GM19043 (cell line): ENCODE measurements around the gene SKIC2.
"Not testable (repeated sequence)": the region's sequence is repeated elsewhere in the genome, so short reads cannot be mapped to it uniquely, and the experiment has no call there.

Source experiments
- ATAC-seq: cut with Tn5 transposase; IDR thresholded peaks from one replicate; pipeline ENCODE4 v1.9.1; 2021; ENCODE audit warnings: low read depth; ENCODE audit not compliant: unreplicated experiment

The SKIC2 gene

DNA sequence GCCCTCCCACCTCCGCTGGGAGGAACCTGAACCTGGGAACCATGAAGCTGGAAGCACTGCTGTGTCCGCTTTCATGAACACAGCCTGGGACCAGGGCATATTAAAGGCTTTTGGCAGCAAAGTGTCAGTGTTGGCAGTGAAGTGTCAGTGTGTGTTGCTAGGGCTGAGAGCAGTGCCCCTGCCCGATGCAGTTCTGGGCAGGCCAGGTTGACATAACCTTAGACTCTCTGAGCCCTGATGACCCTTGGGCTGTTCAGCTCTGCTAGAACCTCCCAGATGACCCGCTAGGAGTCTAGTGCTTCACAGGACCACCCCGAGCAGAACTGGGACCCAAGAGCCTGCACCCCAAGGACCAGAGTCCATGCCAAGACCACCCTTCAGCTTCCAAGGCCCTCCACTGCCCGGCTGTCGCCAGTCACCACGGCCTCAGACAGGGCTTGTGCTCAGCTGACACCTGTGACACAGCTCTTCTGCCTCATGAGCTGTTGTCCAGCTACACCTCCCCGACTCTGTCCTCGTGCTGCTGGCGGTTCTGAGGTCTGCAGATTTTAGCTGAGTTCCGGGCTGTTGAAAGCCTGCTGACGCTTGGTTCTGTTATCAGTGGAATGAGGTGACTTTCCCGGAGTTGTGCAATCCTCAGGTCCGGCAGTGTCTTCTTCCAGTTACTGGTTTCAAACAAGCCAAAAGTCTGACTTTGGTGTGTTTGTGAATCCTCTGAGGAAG is 43.7 kb downstream of the SKIC2 start:
- not testable (repeated sequence) for ATAC-seq

DNA sequence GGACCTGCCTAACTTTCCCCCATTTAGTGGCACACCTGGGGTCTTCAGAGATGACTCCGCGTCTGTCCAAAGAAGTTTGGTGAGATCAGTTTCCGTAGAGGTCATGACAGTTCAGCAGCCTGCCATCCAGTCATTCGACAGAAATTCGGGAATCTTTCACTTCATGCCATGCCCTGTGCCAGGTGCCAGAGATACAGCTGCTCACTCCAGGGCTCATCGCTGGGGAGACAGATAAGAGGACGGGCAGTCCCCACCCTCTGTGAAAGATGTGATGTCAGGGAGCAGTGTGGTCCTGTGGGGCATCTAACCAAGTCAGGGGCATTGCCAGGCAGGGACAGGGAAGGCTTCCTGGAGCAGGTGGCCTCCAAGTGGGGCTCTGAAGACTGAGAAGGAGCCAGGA is 44.3 kb downstream of the SKIC2 start:
- not testable (repeated sequence) for ATAC-seq

DNA sequence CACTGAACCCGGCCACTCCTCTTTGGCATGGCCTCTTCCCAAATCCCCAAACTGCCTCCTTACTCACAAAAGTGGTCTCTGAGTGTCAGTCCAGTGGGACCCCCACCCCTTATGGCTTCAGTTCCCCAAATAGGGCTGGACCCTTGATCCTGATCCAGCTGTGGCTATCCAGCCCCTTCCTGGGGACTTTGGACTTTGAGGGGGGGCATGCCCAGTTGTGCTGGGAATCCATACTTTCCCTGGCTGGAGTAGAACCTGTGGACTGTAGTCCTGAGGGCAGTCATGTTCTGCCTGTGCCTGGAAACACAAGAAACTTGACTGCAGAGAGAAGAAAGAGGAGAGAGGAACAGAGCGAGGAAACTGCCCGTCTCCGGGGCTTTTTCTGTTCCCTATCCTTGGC is 45.4 kb downstream of the SKIC2 start:
- not testable (repeated sequence) for ATAC-seq

DNA sequence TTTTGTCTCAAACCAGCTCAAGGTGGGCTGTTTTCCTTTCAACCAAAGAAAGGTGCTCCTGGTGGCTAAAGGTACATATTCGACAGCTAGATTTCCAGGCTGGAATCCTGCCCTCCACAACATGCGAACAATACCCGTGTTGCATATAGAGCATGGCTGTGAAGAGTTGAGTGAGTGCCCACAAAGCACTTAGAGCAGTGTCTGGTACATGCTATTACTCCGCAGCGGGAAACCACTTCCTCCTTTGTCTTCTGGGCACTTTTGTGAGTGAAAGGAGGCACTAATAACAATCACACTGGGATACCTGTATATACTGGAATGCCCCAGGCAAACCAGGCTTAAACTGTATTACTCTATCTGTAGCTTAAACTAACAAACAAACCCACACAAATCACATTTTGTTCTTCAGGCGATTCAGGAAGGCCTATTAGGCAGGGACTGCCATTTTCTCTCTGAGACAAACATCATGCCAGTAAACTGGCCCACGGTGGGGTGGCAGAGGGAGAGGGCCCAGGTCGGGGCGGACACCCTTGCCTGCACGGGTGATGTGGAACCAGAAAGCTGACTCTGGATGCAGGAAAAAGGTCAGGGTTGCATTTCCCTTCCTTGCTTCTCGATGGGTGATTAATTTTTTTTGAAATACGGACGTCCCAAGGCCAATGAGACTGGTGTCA is 46.0 kb downstream of the SKIC2 start:
- not testable (repeated sequence) for ATAC-seq

DNA sequence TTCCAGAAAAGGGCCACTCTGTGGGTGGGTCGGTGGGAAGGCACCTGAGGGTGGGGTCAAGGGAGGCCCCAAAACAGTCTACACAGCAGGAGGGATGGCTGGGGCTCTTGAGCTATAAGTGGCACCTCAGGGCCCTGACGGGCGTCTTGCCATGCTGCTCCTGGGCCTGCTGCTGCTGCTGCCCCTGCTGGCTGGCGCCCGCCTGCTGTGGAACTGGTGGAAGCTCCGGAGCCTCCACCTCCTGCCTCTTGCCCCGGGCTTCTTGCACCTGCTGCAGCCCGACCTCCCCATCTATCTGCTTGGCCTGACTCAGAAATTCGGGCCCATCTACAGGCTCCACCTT is 46.5 kb downstream of the SKIC2 start:
- not testable (repeated sequence) for ATAC-seq

DNA sequence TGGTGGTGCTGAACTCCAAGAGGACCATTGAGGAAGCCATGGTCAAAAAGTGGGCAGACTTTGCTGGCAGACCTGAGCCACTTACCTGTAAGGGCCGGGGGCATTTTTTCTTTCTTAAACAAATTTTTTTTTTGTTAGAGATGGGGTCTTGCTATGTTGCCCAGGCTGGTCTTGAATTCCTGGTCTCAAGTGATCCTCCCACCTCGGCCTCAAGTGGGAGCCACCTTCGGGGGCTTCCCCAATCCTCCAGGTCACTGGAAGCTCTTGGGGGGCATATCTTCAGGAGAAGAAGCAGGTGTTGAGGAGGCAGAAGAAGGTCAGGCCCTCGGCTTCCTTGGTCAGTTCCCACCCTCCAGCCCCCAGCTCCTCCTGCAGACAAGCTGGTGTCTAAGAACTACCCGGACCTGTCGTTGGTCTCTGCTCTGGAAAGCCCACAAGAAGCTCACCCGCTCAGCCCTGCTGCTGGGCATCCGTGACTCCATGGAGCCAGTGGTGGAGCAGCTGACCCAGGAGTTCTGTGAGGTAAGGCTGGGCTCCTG is 47.1 kb downstream of the SKIC2 start:
- not testable (repeated sequence) for ATAC-seq

DNA sequence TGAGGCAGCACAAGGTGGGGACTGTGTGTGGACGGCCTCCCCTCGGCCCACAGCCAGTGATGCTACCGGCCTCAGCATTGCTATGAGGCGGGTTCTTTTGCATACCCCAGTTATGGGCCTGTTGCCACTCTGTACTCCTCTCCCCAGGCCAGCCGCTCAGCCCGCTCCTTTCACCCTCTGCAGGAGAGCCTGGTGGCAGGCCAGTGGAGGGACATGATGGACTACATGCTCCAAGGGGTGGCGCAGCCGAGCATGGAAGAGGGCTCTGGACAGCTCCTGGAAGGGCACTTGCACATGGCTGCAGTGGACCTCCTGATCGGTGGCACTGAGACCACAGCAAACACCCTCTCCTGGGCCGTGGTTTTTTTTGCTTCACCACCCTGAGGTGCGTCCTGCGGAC is 48.1 kb downstream of the SKIC2 start:
- not testable (repeated sequence) for ATAC-seq

DNA sequence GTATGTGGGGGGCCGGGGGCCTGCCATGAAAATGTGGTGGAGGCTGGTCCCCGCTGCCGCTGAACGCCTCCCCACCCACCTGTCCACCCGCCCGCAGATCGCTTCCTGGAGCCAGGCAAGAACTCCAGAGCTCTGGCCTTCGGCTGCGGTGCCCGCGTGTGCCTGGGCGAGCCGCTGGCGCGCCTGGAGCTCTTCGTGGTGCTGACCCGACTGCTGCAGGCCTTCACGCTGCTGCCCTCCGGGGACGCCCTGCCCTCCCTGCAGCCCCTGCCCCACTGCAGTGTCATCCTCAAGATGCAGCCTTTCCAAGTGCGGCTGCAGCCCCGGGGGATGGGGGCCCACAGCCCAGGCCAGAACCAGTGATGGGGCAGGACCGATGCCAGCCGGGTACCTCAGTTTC is 49.1 kb downstream of the SKIC2 start:
- ATAC-seq, result not testable (repeated sequence)

DNA sequence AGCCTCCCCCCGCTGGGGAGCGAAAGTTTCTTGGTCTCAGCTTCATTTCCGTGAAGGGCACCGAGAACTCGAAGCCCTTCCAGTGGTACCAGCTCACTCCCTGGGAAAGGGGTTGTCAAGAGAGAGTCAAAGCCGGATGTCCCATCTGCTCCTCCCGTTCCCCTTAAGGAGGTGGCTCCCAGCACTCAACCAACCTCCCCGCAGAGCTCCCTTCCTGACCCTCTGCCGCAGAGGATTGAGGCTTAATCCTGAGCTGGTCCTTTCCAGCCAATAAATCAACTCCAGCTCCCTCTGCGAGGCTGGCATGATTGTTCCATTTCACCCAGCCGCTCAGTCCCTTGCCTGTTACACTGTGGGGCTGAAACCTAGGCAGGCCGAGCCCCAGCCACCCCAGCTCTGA is 49.6 kb downstream of the SKIC2 start:
- ATAC-seq, result not testable (repeated sequence)

DNA sequence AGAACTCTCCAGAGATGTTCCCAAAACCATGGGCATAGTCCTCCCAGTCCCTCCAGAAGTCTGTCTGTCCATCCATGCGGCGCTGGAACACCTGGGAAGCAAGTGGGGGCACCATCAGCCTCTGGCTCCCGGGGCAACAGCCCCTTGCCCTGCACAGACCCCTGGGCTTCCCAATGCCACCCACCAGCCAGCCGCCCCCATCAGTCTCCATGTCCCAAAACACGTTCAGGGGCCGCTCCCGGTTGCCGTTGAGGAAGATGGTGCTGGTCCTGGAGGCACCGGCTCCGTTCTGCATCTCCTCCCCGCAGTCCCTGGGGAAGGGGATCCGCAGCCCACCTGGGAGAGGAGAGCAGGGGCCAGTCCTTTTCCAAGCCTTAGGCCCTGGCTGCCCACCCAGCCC is 50.6 kb downstream of the SKIC2 start:
- ATAC-seq, result not testable (repeated sequence)

DNA sequence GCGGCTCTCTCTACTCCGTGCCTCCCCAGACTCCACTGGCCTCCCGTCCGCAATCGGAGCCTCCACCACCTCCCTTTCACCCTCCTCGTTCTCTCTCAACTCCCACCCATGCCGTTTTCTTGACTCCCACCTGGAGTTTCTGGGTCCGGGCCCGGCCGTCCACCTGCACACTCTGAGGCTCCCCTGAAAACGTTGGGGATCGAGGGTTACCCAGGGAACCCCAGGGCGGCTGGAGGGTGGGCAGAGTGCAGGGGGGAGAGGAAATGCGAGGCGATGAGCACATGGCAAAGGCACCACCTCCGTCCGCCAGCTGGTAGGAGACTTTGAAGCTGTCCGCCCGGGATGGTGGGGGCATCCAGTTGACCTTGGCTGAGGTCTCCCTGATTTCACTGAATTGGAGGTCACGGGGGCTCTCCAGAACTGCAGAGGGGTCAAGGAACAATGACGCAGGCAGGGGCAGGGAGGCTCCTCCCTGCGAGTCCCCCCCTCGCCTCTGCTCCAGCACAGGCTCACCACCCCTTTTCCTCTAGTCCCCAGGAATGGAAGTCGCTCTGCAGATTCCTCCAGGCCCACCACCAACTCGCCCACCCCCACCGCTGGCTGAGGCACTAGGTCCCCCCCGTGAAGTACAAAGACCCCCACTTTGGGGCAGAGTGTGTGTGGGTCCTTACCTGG is 52.0 kb downstream of the SKIC2 start:
- not testable (repeated sequence) for ATAC-seq

DNA sequence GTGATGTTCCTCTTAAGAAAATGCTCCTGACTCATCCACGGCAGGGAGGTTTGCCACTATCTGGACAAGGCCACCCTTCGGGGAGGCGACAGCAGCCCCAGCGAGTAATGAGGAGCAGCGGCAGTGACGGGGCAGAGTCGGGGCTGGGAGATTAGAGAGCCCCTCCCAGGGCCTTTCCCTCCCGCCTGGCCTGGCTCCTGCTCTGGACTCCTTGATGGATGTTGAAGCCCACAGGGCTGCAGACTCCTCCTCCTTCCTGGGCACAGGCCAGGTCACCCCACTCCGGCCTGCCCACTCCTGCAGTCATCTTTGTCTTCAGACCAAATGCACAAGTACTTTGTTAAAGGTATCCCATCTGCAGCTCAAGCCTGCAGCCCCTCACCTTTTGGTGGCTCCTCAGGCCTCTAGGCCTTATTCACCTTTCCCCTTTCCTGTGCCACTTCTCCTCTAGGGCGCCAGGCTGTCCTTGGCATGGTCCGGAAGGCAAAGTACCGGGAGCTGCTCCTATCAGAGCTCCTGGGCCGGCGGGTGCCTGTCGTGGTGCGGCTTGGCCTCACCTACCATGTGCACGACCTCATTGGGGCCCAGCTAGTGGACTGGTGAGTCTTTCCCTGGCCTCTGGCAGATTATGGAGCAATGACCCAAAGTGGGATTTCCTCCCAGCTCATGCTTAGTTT is 54.1 kb downstream of the SKIC2 start:
- ATAC-seq, result not testable (repeated sequence)

DNA sequence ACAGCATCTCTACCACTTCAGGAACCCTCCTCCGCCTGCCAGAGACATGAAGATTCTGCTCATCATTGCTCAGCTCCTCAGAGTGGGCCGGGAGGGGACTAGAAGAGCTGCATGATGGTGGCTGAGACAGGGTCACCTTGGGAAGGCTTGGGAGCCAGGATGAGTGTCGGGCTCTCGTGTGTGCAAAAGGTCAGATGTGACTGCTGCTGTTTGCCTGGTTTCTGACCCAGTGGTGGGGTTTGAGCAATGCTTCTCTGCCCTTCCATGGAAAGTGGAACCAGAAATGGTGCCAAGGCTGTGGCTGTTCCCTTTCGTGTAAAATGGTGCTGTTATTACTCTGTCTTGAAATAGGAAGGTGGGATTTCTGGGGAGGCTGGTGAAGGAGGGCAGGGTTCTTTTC is 54.8 kb downstream of the SKIC2 start:
- ATAC-seq, result not testable (repeated sequence)

DNA sequence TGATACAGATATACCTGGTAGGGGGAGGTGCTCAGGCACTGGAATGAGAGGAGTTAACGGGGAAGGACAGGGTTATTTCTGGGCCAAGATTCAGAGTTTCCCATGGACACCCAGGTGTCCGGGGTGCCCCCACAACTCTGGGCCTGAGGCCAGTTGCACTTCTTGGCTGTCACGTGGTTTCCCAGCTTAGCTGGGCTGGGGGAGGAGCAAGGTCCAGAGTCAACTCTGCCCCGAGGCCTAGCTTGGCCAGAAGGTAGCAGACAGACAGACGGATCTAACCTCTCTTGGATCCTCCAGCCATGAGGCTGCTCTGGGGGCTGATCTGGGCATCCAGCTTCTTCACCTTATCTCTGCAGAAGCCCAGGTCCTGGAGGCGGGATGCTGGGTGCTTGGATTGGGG is 55.6 kb downstream of the SKIC2 start, which contains the start of gene C4B:
TSS of gene C4B (plus strand) at position 249 of the 400 bp plus-strand sequence. CDS start at position 300, 51 bp downstream.
- not testable (repeated sequence) for ATAC-seq
